ENCODE data around the gene RBX1.

DNA sequence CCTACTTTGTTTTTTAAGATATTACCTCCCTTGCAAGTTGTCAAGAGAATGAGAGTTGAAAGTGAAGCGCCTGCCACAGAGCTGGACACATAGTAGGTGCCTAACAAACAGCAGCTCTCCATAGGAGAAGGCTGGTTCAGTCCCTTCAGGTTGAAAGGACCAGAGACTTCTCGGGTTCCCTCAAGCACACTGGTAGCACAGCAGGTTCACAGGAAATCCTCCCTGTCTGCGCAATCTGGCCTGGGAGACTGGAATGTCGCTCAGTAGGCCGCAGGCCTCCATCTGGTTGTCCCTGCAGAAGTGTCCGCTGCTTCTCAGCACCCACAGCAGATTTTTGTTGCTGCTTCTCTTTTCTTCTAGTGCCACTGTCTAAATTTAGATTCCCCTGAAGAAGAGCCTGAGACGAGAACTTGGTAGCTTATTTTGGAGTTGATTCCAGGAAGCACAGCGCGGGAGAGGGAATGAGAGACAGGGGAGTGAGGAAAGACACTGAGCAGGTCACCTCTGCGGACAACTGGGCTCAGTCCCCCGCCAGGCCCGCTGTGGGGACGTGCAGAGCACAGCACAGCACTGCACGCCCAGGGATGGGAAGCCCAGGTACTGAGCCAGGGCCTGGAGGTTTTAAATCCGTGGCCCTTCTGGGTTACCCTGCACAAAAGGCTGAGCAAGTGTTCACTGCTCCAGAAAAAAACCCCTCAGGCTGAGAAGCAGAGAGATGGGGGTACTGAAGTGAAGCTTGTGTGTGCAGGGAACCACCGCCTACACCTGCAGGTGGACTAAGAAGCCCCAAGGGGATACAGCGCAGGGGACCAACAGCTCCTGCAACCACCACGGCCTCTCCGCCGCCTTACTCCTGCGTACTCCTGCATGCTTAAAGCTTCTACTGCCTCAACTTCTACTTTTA, 31.6 kb downstream of the RBX1 start:
- TF ChIP-seq ZBTB20 (tag by site-specific recombination; IDR thresholded peaks at IDR 0.05) (no peak), MZF1 (tag by site-specific recombination; IDR thresholded peaks at IDR 0.05; ENCODE audit: borderline replicate concordance) (no peak), ZNF133 (tag by site-specific recombination; IDR thresholded peaks at IDR 0.05) (no peak), ZNF514 (tag by site-specific recombination; IDR thresholded peaks at IDR 0.05) (no peak), ZNF274 (IDR thresholded peaks at IDR 0.05; ENCODE audit: low read length) (no peak), ZNF274 (tag by site-specific recombination; IDR thresholded peaks at IDR 0.05; ENCODE audit: borderline replicate concordance) (no peak), SALL2 (tag by site-specific recombination; IDR thresholded peaks at IDR 0.05; ENCODE audit: borderline replicate concordance) (no peak), KLF16 (tag by site-specific recombination; IDR thresholded peaks at IDR 0.05) (no peak), ZBTB21 (tag by site-specific recombination; IDR thresholded peaks at IDR 0.05) (no peak), ZNF146 (tag by site-specific recombination; IDR thresholded peaks at IDR 0.05) (no peak), ELK4 (IDR thresholded peaks at IDR 0.05; ENCODE audit: borderline replicate concordance, low read depth, low read length) (no peak), ZNF677 (tag by site-specific recombination; IDR thresholded peaks at IDR 0.05) (no peak)
- TF ChIP-seq, protein P1, sequence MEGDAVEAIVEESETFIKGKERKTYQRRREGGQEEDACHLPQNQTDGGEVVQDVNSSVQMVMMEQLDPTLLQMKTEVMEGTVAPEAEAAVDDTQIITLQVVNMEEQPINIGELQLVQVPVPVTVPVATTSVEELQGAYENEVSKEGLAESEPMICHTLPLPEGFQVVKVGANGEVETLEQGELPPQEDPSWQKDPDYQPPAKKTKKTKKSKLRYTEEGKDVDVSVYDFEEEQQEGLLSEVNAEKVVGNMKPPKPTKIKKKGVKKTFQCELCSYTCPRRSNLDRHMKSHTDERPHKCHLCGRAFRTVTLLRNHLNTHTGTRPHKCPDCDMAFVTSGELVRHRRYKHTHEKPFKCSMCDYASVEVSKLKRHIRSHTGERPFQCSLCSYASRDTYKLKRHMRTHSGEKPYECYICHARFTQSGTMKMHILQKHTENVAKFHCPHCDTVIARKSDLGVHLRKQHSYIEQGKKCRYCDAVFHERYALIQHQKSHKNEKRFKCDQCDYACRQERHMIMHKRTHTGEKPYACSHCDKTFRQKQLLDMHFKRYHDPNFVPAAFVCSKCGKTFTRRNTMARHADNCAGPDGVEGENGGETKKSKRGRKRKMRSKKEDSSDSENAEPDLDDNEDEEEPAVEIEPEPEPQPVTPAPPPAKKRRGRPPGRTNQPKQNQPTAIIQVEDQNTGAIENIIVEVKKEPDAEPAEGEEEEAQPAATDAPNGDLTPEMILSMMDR (tag by site-specific recombination; IDR thresholded peaks at IDR 0.05) = no peak

All from HEK293 (cell line).